Measurements from ENCODE around the gene BTG4. TPM values are rescaled to one million over a fixed set of nuclear protein-coding genes. Genes with fewer than 3 reads are reported as not detected.

The BTG4 gene
- polyA plus RNA-seq, 3 donors, result not detected

DNA sequence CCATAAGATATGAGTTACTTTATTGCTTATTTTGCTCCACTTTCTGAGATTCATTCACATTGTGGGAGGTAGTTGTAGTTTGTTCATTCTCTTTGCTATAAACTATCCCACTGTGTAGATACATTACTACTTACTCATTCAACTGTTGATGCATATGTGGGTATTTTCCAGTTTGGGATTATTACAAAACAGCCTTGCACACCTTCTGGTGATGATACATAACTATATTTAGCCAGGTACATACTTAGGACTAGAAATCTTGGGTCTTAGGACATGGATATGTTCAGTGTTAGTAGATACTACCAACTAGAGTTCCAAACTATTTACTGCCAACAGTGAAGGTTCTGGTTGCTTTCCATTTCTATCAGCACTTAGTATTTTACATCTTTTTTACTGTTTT, 37.8 kb downstream of the BTG4 start:
- Mint-ChIP-seq H3K9me3 (peaks cover 0 to 7% (median 4%) of the 10 kb centered on the region in 7 donors), H3K36me3 (no peaks in the 10 kb centered on the region), H3K27ac (no peak overlapping the region), H3K4me1 (peaks cover 6% of the 10 kb centered on the region), H3K27me3 (ENCODE audit: low read depth in 3 of 3) (peaks cover 0 to 2% (median 0%) of the 10 kb centered on the region in 3 donors), H3K4me3 (no peak overlapping the region)
- TF ChIP-seq, protein P1, sequence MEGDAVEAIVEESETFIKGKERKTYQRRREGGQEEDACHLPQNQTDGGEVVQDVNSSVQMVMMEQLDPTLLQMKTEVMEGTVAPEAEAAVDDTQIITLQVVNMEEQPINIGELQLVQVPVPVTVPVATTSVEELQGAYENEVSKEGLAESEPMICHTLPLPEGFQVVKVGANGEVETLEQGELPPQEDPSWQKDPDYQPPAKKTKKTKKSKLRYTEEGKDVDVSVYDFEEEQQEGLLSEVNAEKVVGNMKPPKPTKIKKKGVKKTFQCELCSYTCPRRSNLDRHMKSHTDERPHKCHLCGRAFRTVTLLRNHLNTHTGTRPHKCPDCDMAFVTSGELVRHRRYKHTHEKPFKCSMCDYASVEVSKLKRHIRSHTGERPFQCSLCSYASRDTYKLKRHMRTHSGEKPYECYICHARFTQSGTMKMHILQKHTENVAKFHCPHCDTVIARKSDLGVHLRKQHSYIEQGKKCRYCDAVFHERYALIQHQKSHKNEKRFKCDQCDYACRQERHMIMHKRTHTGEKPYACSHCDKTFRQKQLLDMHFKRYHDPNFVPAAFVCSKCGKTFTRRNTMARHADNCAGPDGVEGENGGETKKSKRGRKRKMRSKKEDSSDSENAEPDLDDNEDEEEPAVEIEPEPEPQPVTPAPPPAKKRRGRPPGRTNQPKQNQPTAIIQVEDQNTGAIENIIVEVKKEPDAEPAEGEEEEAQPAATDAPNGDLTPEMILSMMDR (IDR thresholded peaks at IDR 0.05), result no peak
- H3K9ac ChIP-seq (ENCODE audit: insufficient read depth, low read length, poor library complexity, severe bottlenecking), result no peak overlapping the region
- H3K4me1 ChIP-seq (ENCODE audit: control insufficient read depth in 1 of 2, insufficient read depth in 2 of 2, low read length in 2 of 2), result no peaks in the 10 kb centered on the region
- peaks cover 0 to 6% of the 10 kb centered on the region in 2 donors for H3K9me3 ChIP-seq (replicated peaks in 1 of 2; ENCODE audit: control insufficient read depth in 1 of 2, insufficient read depth in 1 of 2, low read length in 2 of 2)
- no peak overlapping the region for H3K4me3 ChIP-seq (replicated peaks in 1 of 3; ENCODE audit: low read depth in 2 of 3, low read length in 3 of 3)
- H3K79me2 ChIP-seq (ENCODE audit: insufficient read depth, low read length), result no peaks in the 10 kb centered on the region
- no peak overlapping the region for H3K27ac ChIP-seq (ENCODE audit: low read depth in 1 of 2, low read length in 2 of 2)
- no peaks in the 10 kb centered on the region for H3K27me3 ChIP-seq (ENCODE audit: control insufficient read depth in 2 of 2, insufficient read depth in 2 of 2, low read length in 2 of 2)
- DNase-seq, result no peak
- no peaks in the 10 kb centered on the region for H4K20me1 ChIP-seq (ENCODE audit: insufficient read depth, low read length)
- no peak overlapping the region for H2AFZ ChIP-seq (ENCODE audit: insufficient read depth, low read depth, low read length, poor library complexity, severe bottlenecking)
- no peaks in the 10 kb centered on the region for H3K36me3 ChIP-seq (replicated peaks in 1 of 2; ENCODE audit: control insufficient read depth in 1 of 2, insufficient read depth in 2 of 2, low read length in 2 of 2)
- intact Hi-C loops (cut with micrococcal nuclease), result no loop called here
- no peak overlapping the region for H3K4me2 ChIP-seq (replicated peaks; ENCODE audit: extremely low read depth, low read length, poor library complexity, severe bottlenecking)

GRCh38 chr11:111472228-111472627, 40.0 kb downstream of the BTG4 start:
- no peak overlapping the region for H3K27ac Mint-ChIP-seq
- Histone ChIP-seq H4K20me1 (ENCODE audit: insufficient read depth, low read length) (no peaks in the 10 kb centered on the region), H3K4me3 (replicated peaks in 1 of 3; ENCODE audit: low read depth in 2 of 3, low read length in 3 of 3) (no peak overlapping the region), H2AFZ (ENCODE audit: insufficient read depth, low read depth, low read length, poor library complexity, severe bottlenecking) (no peak overlapping the region), H3K4me2 (replicated peaks; ENCODE audit: extremely low read depth, low read length, poor library complexity, severe bottlenecking) (no peak overlapping the region), H3K9me3 (replicated peaks in 1 of 2; ENCODE audit: control insufficient read depth in 1 of 2, insufficient read depth in 1 of 2, low read length in 2 of 2) (peaks cover 0 to 6% of the 10 kb centered on the region in 2 donors), H3K9ac (ENCODE audit: insufficient read depth, low read length, poor library complexity, severe bottlenecking) (no peak overlapping the region), H3K4me1 (ENCODE audit: control insufficient read depth in 1 of 2, insufficient read depth in 2 of 2, low read length in 2 of 2) (no peaks in the 10 kb centered on the region), H3K79me2 (ENCODE audit: insufficient read depth, low read length) (no peaks in the 10 kb centered on the region), H3K27me3 (ENCODE audit: control insufficient read depth in 2 of 2, insufficient read depth in 2 of 2, low read length in 2 of 2) (no peaks in the 10 kb centered on the region), H3K27ac (ENCODE audit: low read depth in 1 of 2, low read length in 2 of 2) (no peak overlapping the region), H3K36me3 (replicated peaks in 1 of 2; ENCODE audit: control insufficient read depth in 1 of 2, insufficient read depth in 2 of 2, low read length in 2 of 2) (no peaks in the 10 kb centered on the region)
- no peaks in the 10 kb centered on the region for H3K4me1 Mint-ChIP-seq
- intact Hi-C loops (cut with micrococcal nuclease), result no loop called here
- TF ChIP-seq, protein P1 (IDR thresholded peaks at IDR 0.05), result no peak
- no peak overlapping the region for H3K4me3 Mint-ChIP-seq
- H3K36me3 Mint-ChIP-seq, result no peaks in the 10 kb centered on the region
- peaks cover 0 to 7% (median 4%) of the 10 kb centered on the region in 7 donors for H3K9me3 Mint-ChIP-seq
- peaks cover 0 to 2% (median 0%) of the 10 kb centered on the region in 3 donors for H3K27me3 Mint-ChIP-seq (ENCODE audit: low read depth in 3 of 3)
- no CpG with 5 or more reads among the region's 1 CpG for WGBS (ENCODE audit: insufficient coverage)
- no peak for DNase-seq
